HepG2 (cell line): ENCODE data around the gene GDF7. TPM values are rescaled to one million over a fixed set of nuclear protein-coding genes. Genes with fewer than 3 reads are reported as not detected.
A peak's percentile ranks its signal among the peaks of the same experiment; 100 is the strongest.

Experiments used
- ARHGAP35 ChIP-seq: sonication (generic); formaldehyde crosslinking; IDR thresholded peaks from 2 replicates; pipeline ENCODE4 v1.9.0; 2022; ENCODE audit warnings: mild to moderate bottlenecking, inconsistent platforms, moderate library complexity, missing genetic modification reagents, borderline replicate concordance
- ARNT ChIP-seq: fragments of 450-650 bp; IDR thresholded peaks from 2 replicates; pipeline ENCODE4 v1.6.1; 2017
- FOXK1 ChIP-seq: sonication (generic); formaldehyde crosslinking; IDR thresholded peaks from 2 replicates; pipeline ENCODE4 v1.4.0; 2020; ENCODE audit warnings: low read depth, missing genetic modification reagents, borderline replicate concordance
- HOXA5 ChIP-seq: sonication (generic); formaldehyde crosslinking; IDR thresholded peaks from 2 replicates; pipeline ENCODE4 v1.4.0; 2020; ENCODE audit warnings: missing genetic modification reagents
- NONO ChIP-seq, 2 experiments: fragments of 450-650 bp in 1 of 2; sonication (generic) in 1 of 2; formaldehyde crosslinking in 1 of 2; IDR thresholded peaks in 1 of 2; conservative IDR thresholded peaks in 1 of 2; 2 replicates each; pipeline versions ENCODE4 v1.6.1 to v1.8.0; 2017 to 2022; ENCODE audit warnings: mild to moderate bottlenecking in 1 of 2, missing genetic modification reagents in 1 of 2, moderate library complexity in 1 of 2
- STAT5B ChIP-seq: sonication (generic); formaldehyde crosslinking; IDR thresholded peaks from 2 replicates; pipeline ENCODE4 v1.4.0; 2020; ENCODE audit warnings: missing genetic modification reagents
- TAF1 ChIP-seq: sonication (generic); formaldehyde crosslinking; IDR thresholded peaks from 2 replicates; pipeline ENCODE4 v1.4.0; 2020; ENCODE audit warnings: missing genetic modification reagents
- ZFY ChIP-seq: sonication (generic); formaldehyde crosslinking; IDR thresholded peaks from 2 replicates; pipeline ENCODE4 v1.4.0; 2020; ENCODE audit warnings: missing genetic modification reagents
- ZNF10 ChIP-seq: sonication (generic); formaldehyde crosslinking; IDR thresholded peaks from 2 replicates; pipeline ENCODE4 v1.4.0; 2020; ENCODE audit warnings: mild to moderate bottlenecking, low read depth, missing genetic modification reagents, borderline replicate concordance
- ZNF12 ChIP-seq: sonication (generic); formaldehyde crosslinking; IDR thresholded peaks from 2 replicates; pipeline ENCODE4 v1.5.0; 2020; ENCODE audit warnings: missing genetic modification reagents
- ZNF253 ChIP-seq: sonication (generic); formaldehyde crosslinking; IDR thresholded peaks from 2 replicates; pipeline ENCODE4 v1.8.0; 2022; ENCODE audit warnings: mild to moderate bottlenecking, missing genetic modification reagents, borderline replicate concordance
- ZNF615 ChIP-seq: sonication (generic); formaldehyde crosslinking; IDR thresholded peaks from 2 replicates; pipeline ENCODE4 v1.5.0; 2020; ENCODE audit warnings: mild to moderate bottlenecking, missing genetic modification reagents, borderline replicate concordance
- polyA plus RNA-seq, 8 experiments: library from polyadenylated mRNA; depleted of rRNA in 3 of 8; stranded (reverse) in 7 of 8; unstranded in 1 of 8; fragments of >200 nt; fragmentation: Illumina TruSeq in 4 of 8; extraction: Trizol in 4 of 8; gene quantifications; 2 replicates each; pipeline versions ENCODE4 v1.2.1 to v1.2.3, GENCODE V29; 2011 to 2016; ENCODE audit warnings: low read depth in 4 of 8, missing spikeins in 1 of 8, mixed read lengths in 1 of 8; ENCODE audit not compliant: insufficient read depth in 1 of 8
- total RNA-seq, 5 experiments: library from RNA; depleted of rRNA; stranded (reverse); fragments of >200 nt; fragmentation: Illumina TruSeq; extraction: Trizol; gene quantifications; 2 replicates each; pipeline ENCODE4 v1.2.3, GENCODE V29; 2016; ENCODE audit warnings: low read depth in 1 of 5
- TF ChIP-seq, protein P1 (sequence below): IDR thresholded peaks from 2 replicates; pipeline ENCODE4 v1.4.0; 2020; ENCODE audit warnings: mild to moderate bottlenecking, missing genetic modification reagents
- TF ChIP-seq, protein P2 (sequence below): sonication (generic); formaldehyde crosslinking; IDR thresholded peaks from 2 replicates; pipeline ENCODE4 v1.4.0; 2020; ENCODE audit warnings: mild to moderate bottlenecking, low read depth, missing genetic modification reagents
- TF ChIP-seq, protein P3 (sequence below): sonication (generic); formaldehyde crosslinking; IDR thresholded peaks from 2 replicates; pipeline ENCODE4 v1.4.0; 2020; ENCODE audit warnings: missing genetic modification reagents

GDF7 gene
- total and polyA plus RNA-seq, 2 of the 13 experiments (the other 11 are each of a cell fraction or from before 2014, with no cell fraction given) = 1.6 to 15.0 TPM

DNA sequence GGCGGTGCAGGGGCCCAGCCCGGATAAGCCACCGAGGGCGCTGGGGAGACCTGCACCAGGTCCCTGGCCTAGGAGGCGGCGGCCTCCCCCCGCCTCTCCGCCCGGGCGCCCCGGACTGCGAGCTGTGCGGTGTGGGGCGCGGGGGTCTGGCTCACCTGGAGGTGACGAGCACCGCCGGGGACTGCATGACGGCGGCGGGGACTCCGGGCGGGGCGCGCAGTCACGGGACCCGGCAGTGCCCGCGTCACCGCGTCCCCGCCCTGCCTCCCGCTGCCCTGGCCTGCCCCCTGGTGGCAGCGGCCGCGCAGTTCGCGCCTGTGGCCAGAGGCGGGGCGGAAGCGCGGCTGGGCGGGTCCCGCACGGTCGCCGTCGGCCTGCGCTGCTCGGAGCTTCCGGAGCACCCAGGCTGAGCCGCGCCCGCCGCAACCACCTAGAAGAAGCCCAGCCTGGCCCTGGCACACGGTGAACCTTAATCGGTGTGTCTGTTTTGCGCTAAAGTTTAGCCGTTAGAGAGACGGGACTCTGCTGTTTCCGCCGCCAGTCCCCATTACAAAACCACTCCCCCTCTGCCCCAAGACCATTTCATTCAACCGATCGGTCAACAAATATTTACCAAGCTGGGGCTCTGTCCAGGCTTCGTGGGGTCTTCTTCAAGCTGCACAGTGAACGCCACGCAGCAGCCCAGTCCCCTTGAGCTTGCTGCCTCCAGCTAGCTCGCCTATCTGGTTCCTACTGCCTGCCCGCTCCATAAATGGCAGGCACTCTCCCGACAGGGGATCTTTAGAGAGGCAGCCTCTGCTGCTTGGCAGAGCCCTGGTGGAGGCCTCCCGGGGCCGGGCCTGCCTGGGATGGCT, 15.8 kb upstream of the GDF7 start, which contains the start of gene HS1BP3 (continued):
- TF ChIP-seq, protein P1, sequence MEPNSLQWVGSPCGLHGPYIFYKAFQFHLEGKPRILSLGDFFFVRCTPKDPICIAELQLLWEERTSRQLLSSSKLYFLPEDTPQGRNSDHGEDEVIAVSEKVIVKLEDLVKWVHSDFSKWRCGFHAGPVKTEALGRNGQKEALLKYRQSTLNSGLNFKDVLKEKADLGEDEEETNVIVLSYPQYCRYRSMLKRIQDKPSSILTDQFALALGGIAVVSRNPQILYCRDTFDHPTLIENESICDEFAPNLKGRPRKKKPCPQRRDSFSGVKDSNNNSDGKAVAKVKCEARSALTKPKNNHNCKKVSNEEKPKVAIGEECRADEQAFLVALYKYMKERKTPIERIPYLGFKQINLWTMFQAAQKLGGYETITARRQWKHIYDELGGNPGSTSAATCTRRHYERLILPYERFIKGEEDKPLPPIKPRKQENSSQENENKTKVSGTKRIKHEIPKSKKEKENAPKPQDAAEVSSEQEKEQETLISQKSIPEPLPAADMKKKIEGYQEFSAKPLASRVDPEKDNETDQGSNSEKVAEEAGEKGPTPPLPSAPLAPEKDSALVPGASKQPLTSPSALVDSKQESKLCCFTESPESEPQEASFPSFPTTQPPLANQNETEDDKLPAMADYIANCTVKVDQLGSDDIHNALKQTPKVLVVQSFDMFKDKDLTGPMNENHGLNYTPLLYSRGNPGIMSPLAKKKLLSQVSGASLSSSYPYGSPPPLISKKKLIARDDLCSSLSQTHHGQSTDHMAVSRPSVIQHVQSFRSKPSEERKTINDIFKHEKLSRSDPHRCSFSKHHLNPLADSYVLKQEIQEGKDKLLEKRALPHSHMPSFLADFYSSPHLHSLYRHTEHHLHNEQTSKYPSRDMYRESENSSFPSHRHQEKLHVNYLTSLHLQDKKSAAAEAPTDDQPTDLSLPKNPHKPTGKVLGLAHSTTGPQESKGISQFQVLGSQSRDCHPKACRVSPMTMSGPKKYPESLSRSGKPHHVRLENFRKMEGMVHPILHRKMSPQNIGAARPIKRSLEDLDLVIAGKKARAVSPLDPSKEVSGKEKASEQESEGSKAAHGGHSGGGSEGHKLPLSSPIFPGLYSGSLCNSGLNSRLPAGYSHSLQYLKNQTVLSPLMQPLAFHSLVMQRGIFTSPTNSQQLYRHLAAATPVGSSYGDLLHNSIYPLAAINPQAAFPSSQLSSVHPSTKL (CRISPR knock-in tag) = peak; percentile 72
- TF ChIP-seq ARNT (no peak), ZNF10 (CRISPR knock-in tag) (no peak), ZFY (CRISPR knock-in tag) (peak; percentile 91), STAT5B (no peak; the same call in 1 of the 2 replicates), TAF1 (CRISPR knock-in tag) (peak; percentile 88), ZNF253 (CRISPR knock-in tag) (no peak), HOXA5 (CRISPR knock-in tag) (peak; percentile 51; the same call in 1 of the 2 replicates), ARHGAP35 (no peak; the same call in 1 of the 2 replicates), NONO (IDR thresholded peaks at IDR 0.05) (no peak), NONO (CRISPR knock-in tag; conservative IDR thresholded peaks at IDR 0.05) (peak; percentile 94), ZNF615 (no peak), FOXK1 (CRISPR knock-in tag) (peak; percentile 13; the same call in 1 of the 2 replicates), ZNF12 (no peak)
- TF ChIP-seq, protein P2, sequence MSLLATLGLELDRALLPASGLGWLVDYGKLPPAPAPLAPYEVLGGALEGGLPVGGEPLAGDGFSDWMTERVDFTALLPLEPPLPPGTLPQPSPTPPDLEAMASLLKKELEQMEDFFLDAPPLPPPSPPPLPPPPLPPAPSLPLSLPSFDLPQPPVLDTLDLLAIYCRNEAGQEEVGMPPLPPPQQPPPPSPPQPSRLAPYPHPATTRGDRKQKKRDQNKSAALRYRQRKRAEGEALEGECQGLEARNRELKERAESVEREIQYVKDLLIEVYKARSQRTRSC (CRISPR knock-in tag) = peak; percentile 94; the same call in 1 of the 2 replicates
- TF ChIP-seq, protein P3, sequence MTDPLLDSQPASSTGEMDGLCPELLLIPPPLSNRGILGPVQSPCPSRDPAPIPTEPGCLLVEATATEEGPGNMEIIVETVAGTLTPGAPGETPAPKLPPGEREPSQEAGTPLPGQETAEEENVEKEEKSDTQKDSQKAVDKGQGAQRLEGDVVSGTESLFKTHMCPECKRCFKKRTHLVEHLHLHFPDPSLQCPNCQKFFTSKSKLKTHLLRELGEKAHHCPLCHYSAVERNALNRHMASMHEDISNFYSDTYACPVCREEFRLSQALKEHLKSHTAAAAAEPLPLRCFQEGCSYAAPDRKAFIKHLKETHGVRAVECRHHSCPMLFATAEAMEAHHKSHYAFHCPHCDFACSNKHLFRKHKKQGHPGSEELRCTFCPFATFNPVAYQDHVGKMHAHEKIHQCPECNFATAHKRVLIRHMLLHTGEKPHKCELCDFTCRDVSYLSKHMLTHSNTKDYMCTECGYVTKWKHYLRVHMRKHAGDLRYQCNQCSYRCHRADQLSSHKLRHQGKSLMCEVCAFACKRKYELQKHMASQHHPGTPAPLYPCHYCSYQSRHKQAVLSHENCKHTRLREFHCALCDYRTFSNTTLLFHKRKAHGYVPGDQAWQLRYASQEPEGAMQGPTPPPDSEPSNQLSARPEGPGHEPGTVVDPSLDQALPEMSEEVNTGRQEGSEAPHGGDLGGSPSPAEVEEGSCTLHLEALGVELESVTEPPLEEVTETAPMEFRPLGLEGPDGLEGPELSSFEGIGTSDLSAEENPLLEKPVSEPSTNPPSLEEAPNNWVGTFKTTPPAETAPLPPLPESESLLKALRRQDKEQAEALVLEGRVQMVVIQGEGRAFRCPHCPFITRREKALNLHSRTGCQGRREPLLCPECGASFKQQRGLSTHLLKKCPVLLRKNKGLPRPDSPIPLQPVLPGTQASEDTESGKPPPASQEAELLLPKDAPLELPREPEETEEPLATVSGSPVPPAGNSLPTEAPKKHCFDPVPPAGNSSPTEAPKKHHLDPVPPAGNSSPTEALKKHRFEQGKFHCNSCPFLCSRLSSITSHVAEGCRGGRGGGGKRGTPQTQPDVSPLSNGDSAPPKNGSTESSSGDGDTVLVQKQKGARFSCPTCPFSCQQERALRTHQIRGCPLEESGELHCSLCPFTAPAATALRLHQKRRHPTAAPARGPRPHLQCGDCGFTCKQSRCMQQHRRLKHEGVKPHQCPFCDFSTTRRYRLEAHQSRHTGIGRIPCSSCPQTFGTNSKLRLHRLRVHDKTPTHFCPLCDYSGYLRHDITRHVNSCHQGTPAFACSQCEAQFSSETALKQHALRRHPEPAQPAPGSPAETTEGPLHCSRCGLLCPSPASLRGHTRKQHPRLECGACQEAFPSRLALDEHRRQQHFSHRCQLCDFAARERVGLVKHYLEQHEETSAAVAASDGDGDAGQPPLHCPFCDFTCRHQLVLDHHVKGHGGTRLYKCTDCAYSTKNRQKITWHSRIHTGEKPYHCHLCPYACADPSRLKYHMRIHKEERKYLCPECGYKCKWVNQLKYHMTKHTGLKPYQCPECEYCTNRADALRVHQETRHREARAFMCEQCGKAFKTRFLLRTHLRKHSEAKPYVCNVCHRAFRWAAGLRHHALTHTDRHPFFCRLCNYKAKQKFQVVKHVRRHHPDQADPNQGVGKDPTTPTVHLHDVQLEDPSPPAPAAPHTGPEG = peak; percentile 81
